ENCODE data around the gene PTPN12.

DNA sequence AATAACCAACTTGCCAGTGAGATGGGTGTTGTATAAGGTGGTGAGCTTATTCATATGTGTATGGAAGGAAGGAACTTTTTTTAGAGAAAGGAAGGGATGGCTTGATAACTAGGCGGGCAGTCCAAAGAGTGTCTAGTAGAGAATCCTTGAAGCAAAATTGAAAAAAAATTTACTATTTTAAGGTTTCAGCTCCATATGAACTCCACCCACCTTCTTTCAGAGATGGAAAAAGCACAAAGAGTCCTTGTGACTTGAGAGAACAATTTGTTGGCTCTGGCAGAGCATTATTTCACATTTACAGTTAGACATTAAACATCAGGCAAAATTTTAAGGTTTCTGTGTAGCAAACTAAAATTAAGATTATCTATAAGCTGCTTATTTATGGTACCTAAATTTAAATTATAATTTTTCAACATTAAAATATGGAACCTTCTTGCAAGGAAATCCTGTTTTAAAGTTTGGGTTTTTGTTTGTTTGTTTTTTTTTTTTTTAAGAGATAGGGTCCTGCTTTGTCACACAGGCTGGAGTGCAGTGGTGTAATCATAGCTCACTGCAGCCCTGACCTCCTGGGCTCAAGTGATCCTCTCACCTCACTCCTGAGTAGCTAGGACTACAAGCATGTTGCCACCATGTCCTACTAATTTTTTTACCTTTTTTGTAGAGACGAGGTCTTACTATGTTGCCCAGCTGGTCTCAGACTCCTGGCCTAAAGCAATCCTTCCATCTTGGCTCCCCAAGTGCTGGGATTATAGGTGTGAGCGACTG is 12.2 kb downstream of the PTPN12 start:
- no peak for TF ChIP-seq POLR2A (IDR thresholded peaks at IDR 0.05; ENCODE audit: low read length)
- no peak for TF ChIP-seq GATA1 (IDR thresholded peaks at IDR 0.05; ENCODE audit: low read depth, low read length)
